Nephron (organoid): ENCODE measurements around the gene C19orf85.
"Not testable (repeated sequence)": the region's sequence is repeated elsewhere in the genome, so short reads cannot be mapped to it uniquely, and the experiment has no call there.

Source experiments
- H3K27ac Mint-ChIP-seq, 3 experiments: 2 replicates each; pipeline ENCODE4 v1.8.0; 2020; ENCODE audit warnings: mixed read lengths in 3 of 3, mild to moderate bottlenecking in 2 of 3, moderate library complexity in 1 of 3
- H3K27me3 Mint-ChIP-seq: 2 replicates; pipeline ENCODE4 v1.8.0; 2021; ENCODE audit warnings: low read depth, mild to moderate bottlenecking, moderate library complexity, mixed read lengths
- H3K36me3 Mint-ChIP-seq: 2 replicates; pipeline ENCODE4 v1.8.0; 2020; ENCODE audit warnings: low read depth, mixed read lengths
- H3K4me1 Mint-ChIP-seq: 2 replicates; pipeline ENCODE4 v1.8.0; 2020; ENCODE audit warnings: mixed read lengths
- H3K4me3 Mint-ChIP-seq, 3 experiments: 2 replicates each; pipeline ENCODE4 v1.8.0; 2020; ENCODE audit warnings: mild to moderate bottlenecking in 3 of 3, mixed read lengths in 3 of 3, moderate library complexity in 2 of 3
- H3K9me3 Mint-ChIP-seq: 2 replicates; pipeline ENCODE4 v1.8.0; 2020; ENCODE audit warnings: mixed read lengths
- CTCF ChIP-seq, 3 experiments: fragments of 200-600 bp; sonication (generic); IDR thresholded peaks; one replicate each; pipeline ENCODE4 v1.5.0; 2021; ENCODE audit warnings: antibody characterized with exemption in 3 of 3; ENCODE audit not compliant: unreplicated experiment in 3 of 3

The C19orf85 gene

GRCh38 chr19:55502197-55502952 is 37.8 kb upstream of the C19orf85 start:
- Mint-ChIP-seq H3K9me3 (peaks cover 2% of the 10 kb centered on the region), H3K36me3 (peaks cover 19% of the 10 kb centered on the region), H3K4me3 (no peak overlapping the region), H3K4me1 (peaks cover under 1% of the 10 kb centered on the region), H3K27me3 (peaks cover 24% of the 10 kb centered on the region), H3K27ac (peak overlapping the region in 1 of 3 experiments; percentile 10)
- TF ChIP-seq CTCF (IDR thresholded peaks at IDR 0.05; ENCODE audit: unreplicated experiment in 3 of 3) = no peak

GRCh38 chr19:55500368-55500952 is 35.9 kb upstream of the C19orf85 start:
- no peak for TF ChIP-seq CTCF (IDR thresholded peaks at IDR 0.05; ENCODE audit: unreplicated experiment in 3 of 3)
- Mint-ChIP-seq H3K27me3 (peaks cover 24% of the 10 kb centered on the region), H3K4me1 (peaks cover 6% of the 10 kb centered on the region), H3K4me3 (no peak overlapping the region), H3K27ac (no peak overlapping the region), H3K36me3 (peaks cover 19% of the 10 kb centered on the region), H3K9me3 (peaks cover 2% of the 10 kb centered on the region)

- no peak overlapping the region for H3K27ac Mint-ChIP-seq
- peaks cover 19% of the 10 kb centered on the region for H3K36me3 Mint-ChIP-seq
- H3K4me3 Mint-ChIP-seq = no peak overlapping the region
Measured at GRCh38 chr19:55498246-55498840, 33.8 kb upstream of the C19orf85 start.

GRCh38 chr19:55497763-55498162 is 33.2 kb upstream of the C19orf85 start:
- no peak for TF ChIP-seq CTCF (IDR thresholded peaks at IDR 0.05; ENCODE audit: unreplicated experiment in 3 of 3)
- H3K4me1 Mint-ChIP-seq = peaks cover 21% of the 10 kb centered on the region
- H3K27ac Mint-ChIP-seq = no peak overlapping the region
- H3K27me3 Mint-ChIP-seq = peaks cover 7% of the 10 kb centered on the region
- no peaks in the 10 kb centered on the region for H3K9me3 Mint-ChIP-seq
- no peak overlapping the region for H3K4me3 Mint-ChIP-seq
- H3K36me3 Mint-ChIP-seq = peaks cover 15% of the 10 kb centered on the region

More at GRCh38 chr19:55498246-55498840, 33.8 kb upstream of the C19orf85 start:
- Mint-ChIP-seq H3K4me1 (peaks cover 15% of the 10 kb centered on the region), H3K27me3 (peaks cover 11% of the 10 kb centered on the region), H3K9me3 (no peaks in the 10 kb centered on the region)
- TF ChIP-seq CTCF (IDR thresholded peaks at IDR 0.05; ENCODE audit: unreplicated experiment in 3 of 3) = no peak

GRCh38 chr19:55496820-55497219 is 32.3 kb upstream of the C19orf85 start:
- peak overlapping the region in 2 of 3 experiments; percentile 49 to 65 for H3K27ac Mint-ChIP-seq
- not testable (repeated sequence) for H3K9me3 Mint-ChIP-seq, H3K36me3 Mint-ChIP-seq, H3K27me3 Mint-ChIP-seq
- H3K4me3 Mint-ChIP-seq = peak overlapping the region in 1 of 3 experiments; percentile 63
- peaks cover 28% of the 10 kb centered on the region for H3K4me1 Mint-ChIP-seq

GRCh38 chr19:55495646-55496349 is 31.2 kb upstream of the C19orf85 start:
- H3K36me3 Mint-ChIP-seq = peaks cover 4% of the 10 kb centered on the region
- H3K27me3 Mint-ChIP-seq = no peaks in the 10 kb centered on the region
- peak overlapping the region in 1 of 3 experiments; percentile 48 for H3K4me3 Mint-ChIP-seq
- no peak for TF ChIP-seq CTCF (IDR thresholded peaks at IDR 0.05; ENCODE audit: unreplicated experiment in 3 of 3)
- no peaks in the 10 kb centered on the region for H3K9me3 Mint-ChIP-seq
- H3K27ac Mint-ChIP-seq = peak overlapping the region in 2 of 3 experiments; percentile 17 to 29
- peaks cover 32% of the 10 kb centered on the region for H3K4me1 Mint-ChIP-seq
